Daoy (cell line): ENCODE data around the gene ACP7. TPM values are rescaled to one million over a fixed set of nuclear protein-coding genes. Genes with fewer than 3 reads are reported as not detected.
"Not testable (repeated sequence)": the region's sequence is repeated elsewhere in the genome, so short reads cannot be mapped to it uniquely, and the experiment has no call there.

Experiments
- DNase-seq: peaks from one replicate; pipeline ENCODE4 v3.0.0-alpha.2; 2015; ENCODE audit warnings: low read depth
- total RNA-seq: library from RNA; depleted of rRNA; stranded (reverse); fragments of >200 nt; shearing (Covaris generic); gene quantifications from 2 replicates; pipeline ENCODE4 v1.2.3, GENCODE V29; 2014

ACP7 gene
- total RNA-seq, 1 experiment from 2014 or later = 0.57 TPM

DNA sequence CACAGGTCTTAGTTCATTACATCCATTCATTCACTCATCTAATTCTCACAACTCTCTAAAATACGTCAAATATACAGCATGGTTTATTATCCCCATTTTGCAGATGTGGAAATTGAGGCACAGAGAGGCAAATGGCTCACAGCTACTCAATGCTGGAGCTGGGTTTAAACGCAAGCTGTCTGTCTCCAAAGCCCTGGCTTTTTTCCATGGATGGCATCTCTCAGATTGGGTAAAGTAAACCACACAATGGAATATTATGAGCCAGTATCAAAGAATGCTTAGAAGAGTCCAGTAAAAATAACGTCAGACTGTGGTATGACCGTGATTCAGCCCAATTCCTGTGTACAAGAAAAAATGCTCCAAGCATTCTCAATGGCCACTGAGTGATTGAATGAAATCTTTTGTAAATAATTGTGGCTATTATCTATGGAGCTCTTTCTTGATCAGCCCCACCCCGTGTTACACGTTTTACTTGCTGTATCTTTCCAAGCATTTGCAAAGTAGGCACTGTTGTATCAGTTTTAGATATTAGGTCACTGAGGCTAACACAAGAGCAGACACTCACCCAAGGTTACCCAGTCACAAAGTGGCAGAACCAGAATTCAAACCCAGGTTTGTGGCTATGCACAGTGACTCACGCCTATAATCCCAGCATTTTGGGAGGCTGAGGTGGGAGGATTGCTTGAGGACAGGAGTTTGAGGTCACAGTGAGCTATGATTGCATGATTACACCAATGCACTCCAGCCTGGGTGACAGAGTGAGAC, 5.5 kb upstream of the ACP7 start:
- DNase-seq = peak; percentile 92

DNA sequence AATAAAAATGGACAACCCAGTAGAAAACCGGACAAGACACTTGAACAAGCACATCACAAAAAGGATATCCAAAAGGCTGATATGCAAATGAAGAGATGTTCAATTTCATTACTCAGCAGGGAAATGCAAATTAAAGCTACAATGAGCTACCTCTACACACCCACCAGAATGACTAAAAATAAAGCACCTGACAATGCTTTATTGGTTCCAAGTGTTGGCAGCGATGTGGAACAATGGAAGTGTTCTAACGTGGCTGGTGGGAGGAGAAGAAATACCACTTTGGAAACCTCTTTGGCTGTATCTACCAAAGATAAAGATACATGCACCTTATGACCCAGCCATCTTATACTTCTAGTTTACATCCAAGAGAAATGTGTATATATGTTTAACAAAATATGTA, 3.7 kb upstream of the ACP7 start:
- DNase-seq = no peak

- no peak for DNase-seq
These were observed 2.0 kb upstream of the ACP7 start for GRCh38 chr19:39082167-39082566.

- DNase-seq = no peak
These were observed 1.2 kb upstream of the ACP7 start for GRCh38 chr19:39082745-39083598.

DNA sequence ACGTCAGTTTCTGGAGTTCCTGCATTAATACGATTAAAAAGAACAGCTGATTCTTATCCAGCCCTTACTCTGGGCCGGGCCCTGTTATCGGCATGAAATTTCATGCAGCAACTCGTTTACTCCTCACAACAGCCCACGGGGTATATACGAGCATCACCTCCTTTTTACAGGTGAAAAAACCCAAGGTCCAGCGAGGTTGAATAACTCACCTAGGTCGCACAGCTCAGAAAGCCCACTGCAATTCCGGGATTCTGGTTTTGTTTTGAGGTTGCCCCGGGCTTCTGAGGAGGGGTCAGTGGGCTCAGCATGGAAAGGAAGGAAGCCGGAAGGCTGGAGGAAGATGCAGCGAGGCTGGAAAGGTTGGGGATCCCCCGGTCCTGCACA, 577 bp upstream of the ACP7 start:
- DNase-seq = no peak

DNA sequence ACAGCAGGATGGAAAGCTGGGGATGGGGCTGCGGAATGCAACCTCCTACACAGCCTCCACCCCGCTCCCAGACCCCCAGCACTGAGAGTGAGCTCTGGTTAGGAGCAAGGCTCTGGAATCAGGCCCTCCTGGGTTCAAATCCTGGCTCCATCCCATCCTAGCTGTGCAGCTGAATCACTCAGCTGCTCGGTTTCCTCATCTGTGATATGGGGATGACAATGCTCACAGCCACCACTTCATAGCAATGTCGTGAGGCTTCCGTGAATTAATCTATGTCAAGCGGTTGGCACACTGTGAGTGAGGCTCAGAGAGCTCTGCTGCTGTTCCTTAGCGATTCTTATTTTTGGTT, 538 bp downstream of the ACP7 start:
- DNase-seq = no peak

- DNase-seq = no peak
These were observed 1.2 kb downstream of the ACP7 start for GRCh38 chr19:39085392-39085791.

DNA sequence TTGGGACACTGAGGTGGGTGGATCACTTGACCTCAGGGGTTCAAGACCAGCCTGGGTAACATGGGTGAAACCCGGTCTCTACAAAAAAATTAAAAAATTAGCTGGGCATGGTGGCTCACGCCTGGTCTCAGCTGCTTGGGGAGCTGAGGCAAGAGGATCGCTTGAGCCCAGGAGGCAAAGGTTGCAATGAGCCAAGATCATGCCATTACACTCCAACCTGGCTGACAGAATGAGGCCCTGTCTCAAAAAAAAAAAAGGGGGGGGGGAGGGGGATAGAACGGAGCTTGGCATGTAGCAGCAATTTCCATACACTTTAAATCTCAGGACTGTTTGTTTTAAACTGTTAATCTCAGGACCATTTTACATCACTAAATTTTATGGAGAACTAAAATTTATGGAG, 2.2 kb downstream of the ACP7 start:
- DNase-seq = no peak

GRCh38 chr19:39087907-39088686, 3.9 kb downstream of the ACP7 start:
- DNase-seq = no peak

DNA sequence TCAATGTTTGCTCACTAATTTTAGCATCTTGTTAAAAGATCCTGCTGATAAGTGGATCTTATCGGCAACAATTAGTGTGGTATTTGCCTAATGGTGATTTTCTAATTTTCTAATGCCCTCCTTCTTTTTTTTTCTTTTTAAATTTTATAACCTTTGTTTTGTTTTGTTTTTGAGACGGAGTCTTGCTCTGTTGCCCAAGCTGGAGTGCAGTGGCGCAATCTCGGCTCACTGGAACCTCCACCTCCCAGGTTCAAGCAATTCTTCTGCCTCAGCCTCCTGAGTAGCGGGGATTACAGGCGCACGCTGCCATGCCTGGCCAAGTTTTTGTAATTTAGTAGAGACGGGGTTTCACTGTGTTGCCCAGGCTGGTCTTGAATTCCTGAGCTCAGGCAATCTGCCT, 5.8 kb downstream of the ACP7 start:
- not testable (repeated sequence) for DNase-seq

DNA sequence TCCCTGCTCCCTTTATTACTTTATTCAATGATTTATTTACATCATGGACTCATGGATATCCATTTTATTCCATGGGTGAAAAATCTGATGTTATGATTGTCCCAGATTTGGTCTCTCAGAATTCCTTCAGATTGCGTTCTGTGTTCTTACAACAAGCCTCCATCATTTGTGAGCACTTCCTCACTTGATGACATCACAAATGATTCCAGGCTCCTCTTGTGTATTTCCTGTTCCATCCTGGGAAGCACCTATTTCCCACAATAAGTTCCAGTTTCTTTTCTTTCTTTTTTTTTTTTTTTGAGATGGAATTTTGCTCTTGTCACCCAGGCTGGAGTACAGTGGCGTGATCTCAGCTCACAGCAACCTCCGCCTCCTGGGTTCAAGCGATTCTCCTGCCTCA, 6.7 kb downstream of the ACP7 start:
- DNase-seq = no peak

DNA sequence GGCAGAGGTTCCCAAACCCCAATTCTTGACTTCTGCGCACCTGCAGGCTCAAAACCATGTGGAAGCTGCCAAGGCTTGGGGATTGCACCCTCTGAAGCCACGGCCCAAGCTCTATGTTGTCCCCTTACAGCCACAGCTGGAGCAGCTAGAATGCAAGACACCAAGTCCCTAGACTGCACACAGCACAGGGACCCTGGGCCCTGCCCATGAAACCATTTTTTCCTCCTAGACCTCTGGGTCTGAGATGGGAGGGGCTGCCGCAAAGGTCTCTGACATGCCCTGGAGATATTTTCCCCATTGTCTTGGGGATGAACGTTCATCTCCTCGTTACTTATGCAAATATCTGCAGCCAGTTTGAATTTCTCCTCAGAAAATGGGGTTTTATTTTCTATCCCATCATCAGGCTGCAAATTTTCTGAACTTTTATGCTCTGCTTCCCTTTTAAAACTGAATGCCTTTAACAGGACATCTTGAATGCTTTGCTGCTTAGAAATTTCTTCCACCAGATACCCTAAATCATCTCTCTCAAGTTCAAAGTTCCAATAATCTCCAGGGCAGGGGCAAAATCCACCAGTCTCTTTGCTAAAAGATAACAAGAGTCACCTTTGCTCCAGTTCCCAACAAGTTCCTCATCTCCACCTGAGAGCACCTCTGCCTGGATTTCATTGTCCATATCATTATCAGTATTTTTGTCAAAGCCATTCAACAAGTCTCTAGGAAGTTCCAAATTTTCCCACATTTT, 11.8 kb downstream of the ACP7 start:
- not testable (repeated sequence) for DNase-seq

GRCh38 chr19:39097299-39097698, 13.1 kb downstream of the ACP7 start:
- no peak for DNase-seq

- no peak for DNase-seq
These were observed 13.6 kb downstream of the ACP7 start for GRCh38 chr19:39097721-39098120.

- no peak for DNase-seq
These were observed 14.4 kb downstream of the ACP7 start for GRCh38 chr19:39098365-39099269.

- DNase-seq = no peak
These were observed 15.2 kb downstream of the ACP7 start for GRCh38 chr19:39099341-39099740.

DNA sequence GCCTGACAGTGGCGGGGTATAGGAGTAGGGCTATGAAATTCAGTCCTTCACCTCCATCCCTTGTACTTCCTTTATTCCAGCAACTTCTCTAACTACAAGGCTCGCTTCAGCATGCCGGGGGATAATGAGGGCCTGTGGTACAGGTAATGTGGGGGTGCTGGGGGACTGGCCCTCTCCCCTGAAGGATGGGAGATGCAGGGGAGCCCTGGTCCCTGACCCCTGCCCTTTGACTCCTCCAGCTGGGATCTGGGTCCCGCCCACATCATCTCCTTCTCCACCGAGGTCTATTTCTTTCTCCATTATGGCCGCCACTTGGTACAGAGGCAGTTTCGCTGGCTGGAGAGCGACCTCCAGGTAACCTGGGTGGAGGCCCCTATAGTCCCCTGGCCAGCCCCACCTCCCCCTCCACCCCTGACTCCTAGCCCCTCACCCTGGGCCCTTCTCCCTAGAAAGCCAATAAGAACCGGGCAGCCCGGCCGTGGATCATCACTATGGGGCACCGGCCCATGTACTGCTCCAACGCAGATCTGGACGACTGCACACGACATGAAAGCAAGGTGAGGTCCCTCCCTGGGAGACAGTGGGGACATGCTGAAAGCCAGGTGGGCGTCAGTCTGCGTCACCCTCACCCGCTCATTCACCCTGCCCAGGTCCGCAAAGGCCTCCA, 16.5 kb downstream of the ACP7 start:
- DNase-seq = no peak

DNA sequence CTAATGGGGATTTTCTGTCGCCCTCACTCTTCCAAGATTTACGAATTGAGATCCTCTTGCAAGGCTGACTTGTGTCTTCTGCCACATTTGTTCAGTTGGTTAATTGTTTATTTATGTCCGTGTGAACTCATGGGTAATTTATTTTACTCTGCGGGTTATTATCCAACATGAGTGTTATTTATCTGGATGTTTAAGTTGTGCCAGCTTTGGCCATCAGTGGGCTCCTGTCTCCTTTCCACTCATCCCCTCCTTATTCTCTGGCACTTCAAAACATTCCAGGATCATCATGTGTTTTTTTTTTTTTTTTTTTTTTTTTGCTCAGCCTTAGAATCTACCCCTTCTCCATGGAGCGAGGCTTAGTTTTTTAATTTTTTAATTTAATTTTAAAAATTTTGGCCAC, 19.0 kb downstream of the ACP7 start:
- no peak for DNase-seq

DNA sequence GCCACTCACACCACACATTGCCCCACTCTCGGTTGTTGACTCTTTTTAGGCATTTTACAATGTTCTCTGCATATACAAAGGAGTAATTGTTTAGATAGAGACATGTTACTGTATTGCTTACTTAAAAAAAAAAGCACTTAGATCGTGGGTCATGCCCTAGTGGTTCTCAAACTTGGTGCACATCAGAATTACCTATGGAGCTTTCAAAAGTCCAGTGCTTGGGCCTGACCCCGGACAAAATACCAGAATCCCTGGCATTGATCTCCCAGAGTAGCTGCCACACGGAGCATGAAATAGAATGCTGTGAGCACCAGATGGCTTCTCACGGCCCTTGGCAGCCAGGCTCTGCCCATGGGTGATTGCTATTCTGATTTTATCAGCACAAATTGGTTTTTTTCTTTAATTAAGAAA, 20.0 kb downstream of the ACP7 start:
- no peak for DNase-seq

DNA sequence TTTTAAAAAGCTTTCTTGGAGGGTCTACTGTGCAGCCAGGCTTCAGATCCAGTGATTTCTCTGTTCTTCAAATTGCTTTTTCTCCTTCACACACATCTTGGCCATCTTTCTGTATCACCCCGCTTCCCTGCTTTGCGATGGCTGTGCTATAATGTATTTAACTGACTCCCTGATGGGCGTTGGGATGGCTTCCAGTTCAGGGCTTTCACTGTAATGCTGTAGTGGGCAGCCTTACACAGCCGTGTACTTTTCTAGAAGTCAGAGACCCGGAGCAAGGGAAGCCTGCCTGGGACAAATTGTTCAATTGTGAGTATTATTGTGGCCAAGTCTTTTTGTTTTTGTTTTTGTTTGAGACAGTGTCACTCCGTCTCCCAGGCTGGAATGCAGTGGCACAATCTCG, 22.0 kb downstream of the ACP7 start:
- no peak for DNase-seq
